HG02885 (cell line): ENCODE results near the gene FAXC.

ENCODE experiments used
- ATAC-seq: cut with Tn5 transposase; IDR thresholded peaks from one replicate; pipeline ENCODE4 v1.9.1; 2021; ENCODE audit warnings: mild to moderate bottlenecking; ENCODE audit not compliant: unreplicated experiment, poor library complexity

Gene FAXC

DNA sequence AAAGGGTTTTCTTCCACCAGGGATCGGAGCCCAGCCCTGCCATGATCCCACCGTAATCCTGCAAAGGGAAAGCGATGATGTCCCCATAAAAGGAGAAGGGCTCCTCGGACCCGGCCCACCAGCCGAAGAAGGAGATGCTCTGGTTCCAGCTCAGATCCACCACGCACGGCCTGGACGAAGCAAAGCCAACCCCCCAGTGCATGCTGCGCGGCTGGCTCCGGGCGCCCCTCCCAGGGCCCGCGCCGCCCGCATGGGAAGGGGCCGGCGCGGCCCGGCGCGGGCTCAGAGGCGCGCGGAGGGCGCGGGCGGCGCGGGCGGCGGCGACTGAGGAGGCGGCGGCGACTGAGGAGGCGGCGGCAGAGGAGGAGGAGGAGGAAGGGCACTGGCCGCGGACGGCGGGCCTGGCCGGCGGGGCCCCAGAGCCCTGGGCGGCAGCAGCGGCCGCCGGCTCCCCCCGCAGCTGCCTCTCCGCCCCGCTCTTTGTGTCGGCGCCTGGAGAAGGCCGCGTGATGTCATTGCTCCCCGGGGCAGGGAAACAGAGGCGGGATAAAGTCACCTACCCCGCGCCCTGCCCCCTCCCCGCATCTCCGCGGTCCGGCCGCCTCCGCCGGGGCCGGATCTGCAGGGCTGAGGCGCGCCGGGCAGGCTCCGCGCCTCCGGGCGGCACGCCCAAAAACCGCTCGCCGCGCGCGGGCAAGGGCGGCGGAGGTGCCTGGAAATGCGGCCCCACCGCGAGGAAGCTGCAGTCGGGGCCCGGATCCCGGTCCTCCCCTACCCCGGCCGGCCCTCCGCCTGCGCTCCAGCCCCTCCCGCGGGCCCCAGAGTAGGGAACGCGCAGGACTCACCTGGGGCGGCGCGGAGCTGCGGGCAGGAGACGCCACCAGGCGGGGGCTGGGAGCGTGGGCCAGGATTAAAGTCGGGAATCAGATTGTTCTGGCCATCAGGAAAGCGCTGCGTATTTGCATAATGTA, at the start of gene FAXC:
Gene FAXC, minus strand, starts transcription at position 504 of the 971 bp plus-strand sequence. Its CDS starts 302 bp downstream, at position 202.
- peak; percentile 60 for ATAC-seq

DNA sequence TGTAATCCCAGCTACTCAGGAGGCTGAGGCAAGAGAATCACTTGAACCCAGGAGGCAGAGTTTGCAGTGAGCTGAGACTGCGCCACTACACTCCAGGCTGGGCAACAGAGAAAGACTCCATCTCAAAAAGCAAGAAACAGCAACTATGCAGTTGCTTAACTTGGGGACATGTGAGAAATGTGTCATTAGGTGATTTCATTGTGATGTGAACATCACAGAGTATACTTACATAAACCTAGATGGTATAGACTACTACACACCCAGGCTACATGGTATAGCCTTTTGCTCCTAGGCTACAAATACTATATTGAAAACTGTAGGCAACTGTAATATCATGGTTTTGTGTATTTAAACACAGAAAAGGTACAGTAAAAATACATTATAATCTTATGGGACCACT, 47.8 kb upstream of the FAXC start:
- ATAC-seq, result no peak

DNA sequence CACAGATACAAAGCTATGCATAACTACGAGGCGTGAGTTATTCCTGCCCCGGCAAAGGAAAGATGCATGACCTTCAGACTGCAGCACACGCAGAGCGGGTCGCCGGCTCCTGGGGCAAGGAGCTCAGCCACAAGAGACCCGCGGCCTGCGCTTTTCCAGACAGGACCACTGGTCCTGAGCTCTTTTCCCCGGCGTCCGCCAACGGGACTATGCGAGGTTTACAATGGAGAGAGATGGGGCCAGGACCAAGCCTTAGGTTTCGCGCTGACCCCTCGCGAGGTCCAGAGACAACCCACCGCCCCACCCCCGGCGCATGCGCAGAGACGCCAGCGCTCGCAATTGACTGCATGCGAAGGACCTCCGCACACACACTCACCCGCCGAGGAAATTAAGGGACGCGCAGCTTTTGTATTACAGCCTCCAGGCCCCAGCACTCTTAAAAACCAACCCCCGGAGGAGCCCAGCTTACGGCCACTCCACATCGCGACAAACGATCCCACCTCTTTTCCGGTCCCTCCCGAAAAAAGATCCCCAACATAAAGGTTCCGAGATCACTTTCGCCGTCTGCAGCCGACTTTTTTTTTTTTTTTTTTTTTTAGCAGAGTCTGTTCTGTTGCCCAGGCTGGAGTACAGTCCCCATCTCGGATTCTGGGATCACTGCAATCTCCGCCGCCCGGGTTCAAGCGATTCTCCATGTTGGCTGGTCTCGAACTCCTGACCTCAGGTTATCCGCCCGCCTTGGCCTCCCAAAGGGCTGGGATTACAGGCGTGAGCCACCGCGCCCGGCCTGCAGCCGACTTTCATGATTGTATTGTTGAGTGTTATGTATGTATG, 44.4 kb upstream of the FAXC start, which contains the start of gene COQ3:
Gene COQ3, minus strand, starts transcription at position 498 of the 834 bp plus-strand sequence. Its CDS starts 16 bp downstream, at position 482.
- ATAC-seq, result peak; percentile 85

DNA sequence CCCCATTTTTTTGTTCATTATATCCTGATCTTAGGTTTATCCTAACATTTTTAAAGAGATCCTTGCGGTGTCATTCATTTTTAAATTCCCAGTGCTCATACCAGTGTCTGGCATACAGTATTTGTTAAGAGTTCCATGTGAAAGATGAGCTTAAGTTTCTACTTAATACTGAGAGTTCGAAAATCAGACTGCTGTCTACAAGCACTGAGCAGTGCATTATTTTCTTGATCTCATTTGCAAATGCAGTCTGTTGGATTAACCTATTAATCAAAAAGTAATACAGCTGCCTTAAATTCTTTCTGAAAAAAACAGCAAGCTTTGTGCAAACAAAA, 43.9 kb upstream of the FAXC start:
- ATAC-seq, result peak; percentile 23

DNA sequence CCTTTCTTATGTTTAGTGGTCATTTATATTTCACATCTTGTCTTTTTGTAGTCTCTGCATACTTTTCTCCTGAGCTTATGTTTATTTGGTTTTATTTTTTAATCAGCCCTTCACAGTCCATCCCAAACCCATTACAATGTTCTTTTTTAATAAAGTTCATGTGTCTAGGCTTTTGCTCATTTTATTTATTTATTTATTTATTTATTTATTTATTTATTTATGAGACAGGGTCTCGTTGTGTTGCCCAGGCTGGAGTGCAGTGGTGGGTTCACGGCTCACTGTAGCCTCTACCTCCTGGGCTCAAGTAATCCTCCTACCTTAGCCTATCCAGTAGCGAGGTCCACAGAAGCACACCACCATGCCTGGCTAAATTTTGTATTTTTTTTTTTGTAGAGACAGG, 41.4 kb upstream of the FAXC start:
- ATAC-seq, result no peak

DNA sequence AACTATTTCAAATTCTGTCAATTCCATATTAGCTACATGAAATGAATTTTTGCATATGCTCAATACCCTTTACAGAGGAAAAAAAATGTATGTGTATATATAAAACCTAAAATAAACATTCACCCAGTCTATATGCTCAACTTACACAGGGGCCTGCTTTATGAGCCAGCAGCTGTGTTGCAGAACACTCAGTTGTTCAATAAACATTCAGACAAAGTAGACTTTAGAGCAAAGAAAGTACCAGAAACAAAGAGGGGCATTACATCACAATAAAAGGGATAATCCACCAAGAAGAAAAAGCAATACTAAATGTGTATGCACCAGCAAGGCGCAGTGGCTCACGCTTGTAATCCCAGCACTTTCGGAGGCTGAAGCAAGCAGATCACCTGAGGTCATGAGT, 35.0 kb upstream of the FAXC start:
- no peak for ATAC-seq

DNA sequence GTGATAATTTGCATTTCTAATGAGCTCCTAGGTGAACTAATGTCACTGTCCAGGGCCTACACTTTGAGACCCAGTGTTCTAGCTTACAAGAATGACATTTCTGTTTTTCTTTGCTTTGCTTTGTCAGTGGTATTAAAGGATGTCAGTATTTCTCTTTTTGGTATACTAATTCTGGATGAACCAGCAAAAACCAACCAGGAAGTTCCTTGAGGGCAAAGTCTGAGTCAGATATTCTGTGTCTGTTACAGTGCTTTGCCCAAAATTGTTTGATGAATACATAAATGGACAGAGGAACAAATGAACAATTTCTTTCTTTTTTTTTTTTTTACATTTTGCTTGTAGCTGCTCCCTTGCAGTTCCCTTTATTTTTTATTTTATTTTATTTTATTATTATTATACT, 29.2 kb upstream of the FAXC start:
- no peak for ATAC-seq

DNA sequence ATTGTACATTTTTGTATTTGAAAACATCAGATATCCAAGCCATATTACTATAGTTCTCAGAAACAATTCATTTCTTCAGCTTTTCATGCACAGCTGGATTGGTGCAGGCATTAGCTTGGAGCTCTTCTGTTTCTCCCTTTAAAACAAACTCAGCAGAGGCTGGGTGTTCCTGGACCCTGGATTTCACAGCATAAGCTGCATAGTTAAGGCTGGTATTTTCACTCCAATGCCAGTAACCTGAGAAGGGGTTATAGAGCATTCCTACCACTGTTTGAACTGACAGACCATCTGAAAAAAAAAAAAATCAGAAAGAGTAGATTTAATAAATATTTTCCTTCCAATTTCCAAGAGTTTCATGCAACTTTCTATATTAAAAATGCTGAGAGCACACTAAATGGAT, 20.1 kb upstream of the FAXC start:
- no peak for ATAC-seq

DNA sequence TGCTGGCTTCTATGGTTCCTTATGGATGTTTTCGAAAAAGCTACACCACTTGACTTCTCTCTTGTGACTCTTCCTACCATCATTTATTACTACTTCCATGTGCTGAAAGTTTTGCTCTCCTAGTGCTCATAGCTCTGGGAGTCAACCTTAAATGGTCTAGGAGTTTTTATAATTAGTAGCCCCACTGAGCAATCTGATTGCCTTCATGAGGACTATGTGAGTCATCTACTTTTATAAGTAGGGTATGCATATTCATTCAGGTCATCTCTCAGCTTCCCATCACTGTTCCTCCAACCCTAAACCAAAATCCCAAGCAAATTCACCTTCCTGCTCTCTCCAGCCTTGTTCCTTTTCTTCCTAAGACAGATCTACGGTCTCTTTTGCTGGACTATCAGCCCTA, 17.4 kb upstream of the FAXC start:
- no peak for ATAC-seq

DNA sequence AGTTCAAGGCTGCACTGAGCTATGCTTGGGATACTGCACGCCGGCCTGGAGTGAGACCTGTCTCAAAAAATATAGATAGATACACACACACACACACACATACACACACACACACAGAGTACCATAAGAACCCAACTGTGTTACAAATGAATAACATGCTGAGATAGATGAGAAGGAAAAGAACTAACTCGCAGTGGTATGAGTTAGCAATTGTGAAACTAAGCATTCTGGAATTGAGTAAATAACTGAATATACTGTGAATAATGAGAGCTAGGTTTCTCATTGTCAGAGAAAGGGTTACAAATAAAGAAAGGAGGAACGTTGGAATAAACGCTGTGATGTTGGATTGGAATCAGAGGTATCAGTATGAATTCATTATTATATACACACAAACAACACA, 14.6 kb upstream of the FAXC start:
- peak; percentile 94 for ATAC-seq

DNA sequence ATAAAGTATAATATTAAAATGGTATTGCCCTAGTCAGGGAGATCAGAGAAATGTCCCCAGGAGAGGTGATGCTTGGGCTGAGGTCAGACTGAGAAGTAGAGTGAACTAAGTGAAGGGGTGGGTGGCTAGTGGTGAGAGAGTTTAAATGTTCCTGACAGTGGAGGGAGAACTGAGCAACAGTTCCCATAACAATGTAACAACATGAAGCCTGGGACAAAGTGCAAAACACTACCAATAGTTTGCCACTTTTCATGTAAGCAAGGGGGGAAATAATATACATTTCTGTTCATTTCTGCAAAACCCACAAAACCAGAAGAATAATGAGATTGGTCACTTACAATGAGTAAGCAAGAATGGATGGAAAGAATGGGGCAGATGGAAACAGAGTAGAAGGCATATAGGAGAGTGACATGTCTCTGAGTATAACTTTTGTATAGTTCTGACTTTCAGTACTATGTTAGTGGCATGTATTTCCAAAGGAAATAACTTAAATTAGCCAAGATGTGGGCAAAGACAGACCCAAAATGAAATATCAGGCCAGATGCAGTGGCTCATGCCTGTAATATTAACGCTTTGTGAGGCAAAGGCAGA, 13.3 kb upstream of the FAXC start:
- ATAC-seq, result no peak

DNA sequence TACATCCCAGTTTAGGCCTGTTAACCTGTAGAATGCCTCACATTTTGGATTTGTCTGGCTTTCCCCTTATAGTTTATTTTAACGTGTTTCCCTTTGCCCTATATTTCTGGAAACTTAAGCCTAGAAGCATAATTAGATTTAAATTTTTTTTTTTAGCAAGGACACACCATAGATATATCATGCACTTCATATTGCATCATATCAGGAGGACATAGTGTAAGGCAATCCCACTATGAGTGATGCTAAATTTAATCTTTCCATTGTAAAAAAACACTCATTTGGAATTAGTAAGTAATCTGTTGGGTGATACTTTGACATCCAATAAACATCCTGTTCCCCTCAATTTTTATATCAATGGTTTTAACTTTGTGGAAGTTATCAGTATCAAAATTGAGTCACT, 10.3 kb upstream of the FAXC start:
- ATAC-seq, result no peak

DNA sequence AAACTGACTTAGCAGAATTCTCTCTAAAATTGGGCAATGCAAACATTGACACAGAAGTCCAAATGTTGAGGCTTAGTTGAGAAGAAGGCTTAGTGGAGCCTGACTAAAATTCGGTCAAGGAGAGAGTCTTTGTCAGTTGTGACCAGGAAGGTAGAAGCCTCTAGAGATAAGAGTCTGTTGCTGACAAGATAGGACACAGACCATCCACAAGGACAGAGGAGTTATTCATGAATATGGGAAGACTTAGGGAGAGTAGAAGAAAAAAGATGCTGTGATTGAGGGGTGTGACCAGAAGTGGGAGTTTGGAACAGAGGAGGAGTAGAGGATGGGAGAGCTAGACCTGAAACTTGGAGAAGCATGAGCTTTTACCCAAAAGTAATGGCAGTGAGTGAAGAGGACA, 7.2 kb upstream of the FAXC start:
- no peak for ATAC-seq

DNA sequence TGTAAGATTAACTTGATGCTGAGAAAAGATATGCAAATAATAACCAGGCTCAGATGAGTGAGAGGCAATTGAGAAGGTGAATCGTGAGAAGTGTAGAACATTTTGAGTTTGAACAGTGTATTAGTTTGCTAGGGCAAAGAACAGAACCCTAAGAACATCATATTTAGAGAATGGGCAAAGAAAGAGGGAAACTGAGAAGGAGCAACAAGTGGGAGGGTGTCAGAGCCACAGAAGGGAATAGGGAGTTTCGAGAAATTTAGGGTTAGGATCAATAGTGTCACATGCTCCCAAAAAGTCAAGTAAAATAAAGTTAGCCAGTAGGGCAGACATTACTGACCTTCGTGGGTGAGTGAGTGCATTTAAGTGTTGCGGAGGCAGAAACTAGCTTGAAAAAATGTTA, 5.5 kb upstream of the FAXC start:
- ATAC-seq, result no peak

DNA sequence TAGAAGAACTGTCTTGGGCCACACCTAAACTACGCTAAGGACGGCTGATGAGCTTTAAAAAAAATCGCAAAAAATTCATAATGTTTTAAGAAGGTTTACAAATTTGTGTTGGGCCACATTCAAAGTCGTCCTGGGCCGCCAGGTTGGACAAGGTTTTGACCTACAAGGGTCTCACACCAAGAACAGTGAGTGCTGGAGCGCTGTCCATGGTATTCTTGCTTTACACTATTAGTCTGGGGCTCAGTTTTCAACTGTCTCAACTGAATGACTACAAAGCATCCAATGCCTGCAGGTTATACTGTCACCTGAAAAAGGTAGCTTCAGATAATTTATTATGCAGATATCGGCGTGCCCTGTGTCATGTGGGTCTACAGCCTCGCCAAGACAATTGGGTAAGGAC, 3.7 kb upstream of the FAXC start:
- no peak for ATAC-seq

DNA sequence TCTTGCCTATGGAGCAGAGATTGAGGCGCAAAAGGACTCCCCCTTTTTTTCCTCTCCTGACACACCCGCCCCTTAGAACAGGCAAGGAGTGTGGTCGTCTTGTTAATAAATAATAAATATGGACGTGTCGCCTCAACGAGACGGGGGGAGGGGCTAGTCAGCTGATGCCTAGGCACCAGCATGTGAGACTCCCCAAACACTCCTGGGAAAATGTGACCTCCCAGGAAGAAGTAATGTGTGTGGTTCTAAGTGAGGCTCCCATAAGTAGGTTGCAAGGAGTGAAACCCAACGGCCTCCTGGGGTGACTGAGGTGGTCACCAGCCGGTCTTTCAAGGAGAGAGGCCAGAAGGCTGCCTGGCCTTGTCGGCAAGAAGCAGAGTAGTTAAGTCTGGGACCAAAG, 1.1 kb upstream of the FAXC start:
- no peak for ATAC-seq

DNA sequence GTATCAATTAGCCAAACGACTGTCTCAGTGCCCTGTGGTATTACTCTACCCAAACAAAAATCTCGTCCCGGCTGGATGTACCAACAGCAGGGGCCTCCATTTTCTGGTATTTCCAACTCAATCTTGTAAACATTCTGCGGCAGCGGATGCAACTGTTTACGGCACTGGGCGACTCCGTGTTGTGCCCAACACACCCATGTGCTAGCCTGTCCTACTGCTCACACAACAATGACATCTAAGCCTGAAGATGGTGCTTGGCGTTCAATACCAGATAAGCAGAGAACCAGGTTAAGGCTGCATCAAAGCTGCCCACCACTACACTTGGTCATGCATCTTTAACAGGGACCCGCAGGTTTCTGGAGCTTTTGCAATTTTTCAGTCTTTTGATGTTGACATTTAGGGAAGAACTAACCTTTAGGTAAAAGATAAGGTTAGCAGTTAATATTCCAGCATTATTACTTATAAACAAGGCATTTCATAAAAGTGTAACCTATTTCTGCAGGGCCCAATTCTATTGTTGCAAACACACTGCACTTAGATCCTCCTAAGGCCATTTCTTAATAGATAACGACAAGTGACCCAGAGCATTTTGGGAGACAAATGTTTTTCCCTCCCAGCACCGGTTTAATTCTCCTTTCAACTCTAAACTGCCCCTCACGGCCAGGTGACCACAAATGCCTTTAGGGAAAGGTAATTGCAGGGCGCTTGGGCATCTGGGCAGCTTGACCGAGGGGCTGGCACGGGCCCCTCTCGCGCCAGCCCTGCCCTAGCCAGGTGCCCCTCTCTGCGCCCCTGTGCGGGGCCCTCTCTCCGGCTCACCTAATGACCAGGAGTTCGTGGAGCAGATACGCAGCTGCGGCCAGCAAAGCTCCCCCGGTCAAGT, 945 bp downstream of the FAXC start:
- ATAC-seq, result no peak

DNA sequence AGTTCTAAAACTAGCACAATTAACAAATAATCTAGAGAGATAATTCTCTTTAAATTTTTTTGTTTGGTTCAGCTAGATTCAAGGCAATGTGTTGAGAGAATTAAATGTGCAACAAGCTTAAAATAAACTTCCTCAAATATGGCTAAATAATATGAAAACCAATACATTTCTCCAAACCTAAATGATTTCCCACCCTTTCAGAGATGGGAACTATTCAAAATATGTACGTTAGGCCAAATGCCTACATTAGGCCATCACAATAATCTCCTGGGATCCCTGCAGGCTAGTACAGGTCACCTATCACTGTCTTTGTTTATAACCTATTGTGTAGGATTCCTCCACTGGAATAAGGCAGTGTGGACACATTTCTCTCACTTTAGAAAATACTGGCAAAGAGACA, 1.7 kb downstream of the FAXC start:
- no peak for ATAC-seq

DNA sequence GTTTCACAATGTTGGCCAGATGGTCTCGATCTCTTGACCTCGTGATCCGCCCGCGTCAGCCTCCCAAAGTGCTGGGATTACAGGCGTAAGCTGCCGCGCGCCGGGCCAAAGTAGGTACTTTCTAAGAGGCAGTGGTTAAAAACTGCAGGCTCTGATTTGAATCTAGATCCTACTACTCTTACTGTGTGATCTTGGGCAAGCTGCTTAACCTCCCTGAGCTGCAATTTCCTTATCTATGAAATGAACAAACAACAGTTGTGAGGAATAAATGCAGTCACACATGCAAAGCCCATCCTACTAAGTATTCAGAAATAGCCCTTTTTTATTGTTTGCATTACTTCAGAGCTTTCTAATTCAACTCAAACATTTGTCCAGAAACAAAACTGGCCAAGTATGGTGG, 2.9 kb downstream of the FAXC start:
- ATAC-seq, result no peak

DNA sequence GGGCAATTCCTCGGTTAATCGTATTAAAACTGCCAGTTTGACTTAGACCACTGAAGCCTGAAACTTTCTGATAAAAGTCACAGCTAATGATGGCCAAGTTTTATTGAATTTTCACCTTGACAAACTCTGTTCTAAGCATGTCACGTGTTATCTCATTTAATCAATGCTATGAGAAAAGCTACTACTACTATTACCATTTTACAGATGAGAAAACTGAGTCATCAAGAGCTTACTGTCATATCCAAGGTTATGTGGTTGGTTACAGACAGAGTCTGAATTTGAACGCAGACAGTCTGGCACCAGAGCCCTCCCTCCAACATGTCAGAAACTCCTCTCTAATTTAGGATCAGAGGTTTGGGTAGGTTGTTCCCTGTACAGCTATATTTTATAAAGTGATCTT, 4.3 kb downstream of the FAXC start:
- no peak for ATAC-seq
